ENCODE data around the gene ZNF221. TPM values are rescaled to one million over a fixed set of nuclear protein-coding genes. Genes with fewer than 3 reads are reported as not detected.

The ZNF221 gene
- total and polyA plus RNA-seq, 2 donors (not counting 3 experiments of a cell fraction or from before 2014, with no cell fraction given), result 1.4 to 4.2 TPM

GRCh38 chr19:43956827-43957226 is 5.8 kb downstream of the ZNF221 start:
- no peak overlapping the region for H3K4me2 ChIP-seq (ENCODE audit: insufficient read depth, low read length)
- no peaks in the 10 kb centered on the region for H4K20me1 ChIP-seq (replicated peaks; ENCODE audit: control insufficient read depth, extremely low read depth, insufficient read depth, low read length)
- H3K9ac ChIP-seq (replicated peaks; ENCODE audit: extremely low read depth, insufficient read depth, low read length), result no peak overlapping the region
- H3K36me3 ChIP-seq (ENCODE audit: control insufficient read depth in 2 of 2, extremely low read depth in 1 of 2, insufficient read depth in 2 of 2, low read length in 2 of 2), result no peaks in the 10 kb centered on the region
- no peak overlapping the region for H3K27ac ChIP-seq (ENCODE audit: insufficient read depth, low read depth, low read length)
- TF ChIP-seq FOS (IDR thresholded peaks at IDR 0.05; ENCODE audit: borderline replicate concordance, insufficient read depth, low read length) (no peak), MYC (IDR thresholded peaks at IDR 0.05; ENCODE audit: low read depth, low read length) (no peak), MAX (IDR thresholded peaks at IDR 0.05; ENCODE audit: insufficient read depth, insufficient read length) (no peak), JUN (IDR thresholded peaks at IDR 0.05; ENCODE audit: borderline replicate concordance, insufficient read depth, insufficient read length, low read depth) (no peak), EZH2 (IDR thresholded peaks at IDR 0.05; ENCODE audit: borderline replicate concordance, low read depth, low read length, severe bottlenecking) (no peak), GATA2 (IDR thresholded peaks at IDR 0.05; ENCODE audit: insufficient read depth, insufficient read length, low read depth, low read length) (no peak), POLR2AphosphoS5 (IDR thresholded peaks at IDR 0.05; ENCODE audit: insufficient read depth, low read depth, low read length) (no peak), POLR2A (IDR thresholded peaks at IDR 0.05; ENCODE audit: low read depth, low read length) (no peak)
- TF ChIP-seq, protein P1, sequence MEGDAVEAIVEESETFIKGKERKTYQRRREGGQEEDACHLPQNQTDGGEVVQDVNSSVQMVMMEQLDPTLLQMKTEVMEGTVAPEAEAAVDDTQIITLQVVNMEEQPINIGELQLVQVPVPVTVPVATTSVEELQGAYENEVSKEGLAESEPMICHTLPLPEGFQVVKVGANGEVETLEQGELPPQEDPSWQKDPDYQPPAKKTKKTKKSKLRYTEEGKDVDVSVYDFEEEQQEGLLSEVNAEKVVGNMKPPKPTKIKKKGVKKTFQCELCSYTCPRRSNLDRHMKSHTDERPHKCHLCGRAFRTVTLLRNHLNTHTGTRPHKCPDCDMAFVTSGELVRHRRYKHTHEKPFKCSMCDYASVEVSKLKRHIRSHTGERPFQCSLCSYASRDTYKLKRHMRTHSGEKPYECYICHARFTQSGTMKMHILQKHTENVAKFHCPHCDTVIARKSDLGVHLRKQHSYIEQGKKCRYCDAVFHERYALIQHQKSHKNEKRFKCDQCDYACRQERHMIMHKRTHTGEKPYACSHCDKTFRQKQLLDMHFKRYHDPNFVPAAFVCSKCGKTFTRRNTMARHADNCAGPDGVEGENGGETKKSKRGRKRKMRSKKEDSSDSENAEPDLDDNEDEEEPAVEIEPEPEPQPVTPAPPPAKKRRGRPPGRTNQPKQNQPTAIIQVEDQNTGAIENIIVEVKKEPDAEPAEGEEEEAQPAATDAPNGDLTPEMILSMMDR (IDR thresholded peaks at IDR 0.05; ENCODE audit: extremely low read depth in 1 of 2, insufficient read depth in 1 of 2, low read depth in 1 of 2, low read length in 2 of 2), result no peak
- dilution Hi-C loops (cut with MboI; ENCODE audit: extremely low pct_ligation_motif_present, low sequenced_read_pairs), result no loop called here
- H3K4me1 ChIP-seq (ENCODE audit: control insufficient read depth, extremely low read depth, insufficient read depth, low read length), result no peaks in the 10 kb centered on the region
- H2AFZ ChIP-seq (ENCODE audit: low read depth, low read length), result no peak overlapping the region
- no peaks in the 10 kb centered on the region for H3K27me3 ChIP-seq (ENCODE audit: control insufficient read depth in 2 of 2, insufficient read depth in 2 of 2, low read length in 2 of 2)
- H3K4me3 ChIP-seq (replicated peaks in 1 of 3; ENCODE audit: insufficient read depth in 1 of 3, low read depth in 1 of 3, low read length in 3 of 3), result no peak overlapping the region
- BruUV-seq (replicated peaks), result no TSS peak
- H3K79me2 ChIP-seq (ENCODE audit: control insufficient read depth, insufficient read depth, low read length), result no peaks in the 10 kb centered on the region
- no peaks in the 10 kb centered on the region for H3K9me1 ChIP-seq (replicated peaks; ENCODE audit: control insufficient read depth, extremely low read depth, insufficient read depth, low read length)
- DNase-seq (ENCODE audit: low read depth, low spot score) (no peak), FAIRE-seq (no peak)
- CTCF ChIA-PET, result no interaction called here
- H3K9me3 ChIP-seq (replicated peaks; ENCODE audit: control insufficient read depth, insufficient read depth, low read length), result no peaks in the 10 kb centered on the region
- POLR2A ChIA-PET, result no interaction called here
- intact Hi-C loops (cut with micrococcal nuclease), result no loop called here
